Urinary bladder (tissue), 4 donors: ENCODE results near the gene GLI2. TPM values are rescaled to one million over a fixed set of nuclear protein-coding genes. Genes with fewer than 3 reads are reported as not detected.

Source experiments
- DNase-seq: peaks from one replicate; pipeline ENCODE4 v3.0.0-alpha.2; 2015; ENCODE audit errors: extremely low spot score
- H3K27ac ChIP-seq: one replicate; pipeline ENCODE4 v1.5.1; 2013; ENCODE audit warnings: low read depth, mild to moderate bottlenecking, moderate library complexity
- H3K36me3 ChIP-seq: one replicate; pipeline ENCODE4 v1.6.1; 2013; ENCODE audit warnings: mild to moderate bottlenecking, moderate library complexity; ENCODE audit not compliant: insufficient read depth
- H3K4me1 ChIP-seq: one replicate; pipeline ENCODE4 v1.6.1; 2013; ENCODE audit warnings: mild to moderate bottlenecking, moderate library complexity; ENCODE audit not compliant: insufficient read depth
- H3K4me3 ChIP-seq: one replicate; pipeline ENCODE4 v1.5.1; 2013; ENCODE audit warnings: low read depth, low read length
- WGBS: extraction: QIAGEN DNeasy Blood & Tissue Kit; methylation state at CpG from one replicate; pipeline ENCODE4 v1.1.7; 2013; 5-methylcytosine and 5-hydroxymethylcytosine counted together
- polyA plus RNA-seq: library from polyadenylated mRNA; stranded (reverse); fragments of 200-250 nt; gene quantifications from one replicate; pipeline ENCODE4 v1.2.3, GENCODE V29; 2013
- total RNA-seq: library from RNA; depleted of rRNA; stranded (reverse); fragments of >200 nt; gene quantifications from one replicate; pipeline ENCODE4 v1.2.3, GENCODE V29; 2014
- donor health status: healthy with polysubstance abuse.
- donor health status: healthy.

The GLI2 gene
- total and polyA plus RNA-seq, 2 donors, result 5.9 to 11.3 TPM

GRCh38 chr2:120761911-120762310, 26.2 kb downstream of the GLI2 start:
- Histone ChIP-seq H3K4me3 (no peak overlapping the region), H3K27ac (no peak overlapping the region), H3K4me1 (no peaks in the 10 kb centered on the region), H3K36me3 (no peaks in the 10 kb centered on the region)
- no peak for DNase-seq
- WGBS, result 95% methylated on average over 5 of the region's 5 CpGs

GRCh38 chr2:120762341-120763061, 26.8 kb downstream of the GLI2 start:
- Histone ChIP-seq H3K36me3 (no peaks in the 10 kb centered on the region), H3K27ac (no peak overlapping the region), H3K4me1 (no peaks in the 10 kb centered on the region), H3K4me3 (no peak overlapping the region)
- DNase-seq, result no peak
- WGBS, result 95% methylated on average over 15 of the region's 15 CpGs

DNA sequence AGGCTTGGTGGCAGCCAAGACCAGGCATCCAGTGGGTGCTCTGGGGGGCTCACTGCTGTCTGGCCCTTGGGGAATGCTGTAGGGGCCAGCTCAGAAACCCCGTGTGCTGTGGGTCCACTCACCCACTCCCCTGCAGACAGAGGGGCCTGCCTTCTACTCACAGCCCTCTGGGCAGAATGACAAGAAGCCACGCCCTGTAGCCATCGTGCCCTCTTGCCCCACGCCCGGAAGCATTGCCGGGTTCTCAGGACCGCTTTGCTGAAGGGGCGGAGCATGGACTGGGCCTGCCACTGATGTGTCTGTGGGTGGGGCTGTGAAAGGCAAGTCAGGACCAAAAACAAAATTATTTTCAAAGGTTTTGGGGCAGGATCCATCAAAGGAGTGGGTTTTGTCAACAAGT, 27.8 kb downstream of the GLI2 start:
- H3K4me1 ChIP-seq, result no peaks in the 10 kb centered on the region

GRCh38 chr2:120763931-120764330, 28.3 kb downstream of the GLI2 start:
- no peaks in the 10 kb centered on the region for H3K36me3 ChIP-seq

More for the DNA sequence above, 27.8 kb downstream of the GLI2 start:
- Histone ChIP-seq H3K36me3 (no peaks in the 10 kb centered on the region), H3K27ac (no peak overlapping the region), H3K4me3 (no peak overlapping the region)
- no peak for DNase-seq
- WGBS, result 70% methylated on average over 8 of the region's 8 CpGs

GRCh38 chr2:120764492-120764891, 28.8 kb downstream of the GLI2 start:
- no peak for DNase-seq
- 74% methylated on average over 6 of the region's 6 CpGs for WGBS
- Histone ChIP-seq H3K27ac (no peak overlapping the region), H3K4me3 (no peak overlapping the region), H3K4me1 (no peaks in the 10 kb centered on the region), H3K36me3 (no peaks in the 10 kb centered on the region)

More at GRCh38 chr2:120763931-120764330, 28.3 kb downstream of the GLI2 start:
- 90% methylated on average over 10 of the region's 10 CpGs for WGBS
- no peak for DNase-seq
- no peaks in the 10 kb centered on the region for H3K4me1 ChIP-seq
- no peak overlapping the region for H3K27ac ChIP-seq
- H3K4me3 ChIP-seq, result no peak overlapping the region

DNA sequence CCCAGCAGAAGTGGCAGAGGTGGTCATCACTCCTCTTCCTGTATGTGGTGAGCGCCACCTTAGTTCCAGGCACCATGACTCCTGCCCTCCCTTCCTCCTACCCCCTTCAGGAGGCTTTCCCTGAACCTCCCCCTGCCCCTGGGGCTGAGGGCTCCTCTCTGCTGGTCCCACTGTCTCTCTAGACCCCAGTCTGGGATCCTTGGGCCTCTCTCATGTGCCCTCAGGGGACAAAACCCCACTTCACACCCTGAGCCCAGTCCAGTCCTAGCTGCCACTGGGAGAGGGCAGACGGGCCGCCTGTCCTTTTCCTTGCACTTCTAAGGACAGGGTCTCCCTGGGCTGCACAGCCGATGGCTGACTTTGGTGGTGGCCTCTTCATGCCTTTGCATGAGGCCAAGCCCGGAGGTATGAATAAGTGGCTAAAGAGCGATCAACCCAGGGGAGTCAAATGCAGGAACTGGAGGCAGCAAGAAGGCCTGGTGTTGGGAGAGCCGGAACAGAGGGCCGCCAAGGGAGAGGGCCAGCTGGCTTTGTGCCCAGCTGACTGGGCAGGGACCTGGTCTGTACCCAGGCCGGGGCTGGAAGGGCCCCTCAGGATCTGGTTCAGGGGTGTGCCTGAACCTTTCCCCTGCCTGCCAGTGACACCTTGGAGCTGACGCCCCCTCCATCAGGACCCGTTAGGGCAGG, 29.5 kb downstream of the GLI2 start:
- Histone ChIP-seq H3K4me1 (no peaks in the 10 kb centered on the region), H3K4me3 (no peak overlapping the region), H3K27ac (no peak overlapping the region), H3K36me3 (no peaks in the 10 kb centered on the region)
- WGBS, result 51% methylated on average over 11 of the region's 11 CpGs
- DNase-seq, result no peak

GRCh38 chr2:120765678-120766469, 30.2 kb downstream of the GLI2 start:
- Histone ChIP-seq H3K36me3 (no peaks in the 10 kb centered on the region), H3K4me1 (no peaks in the 10 kb centered on the region), H3K27ac (peak overlapping the region; percentile 42), H3K4me3 (no peak overlapping the region)
- peak; percentile 75 for DNase-seq
- 24% methylated on average over 27 of the region's 27 CpGs for whole genome bisulfite sequencing

GRCh38 chr2:120766470-120767351, 31.0 kb downstream of the GLI2 start:
- Histone ChIP-seq H3K4me1 (no peaks in the 10 kb centered on the region), H3K36me3 (no peaks in the 10 kb centered on the region), H3K27ac (peak overlapping the region; percentile 42), H3K4me3 (no peak overlapping the region)
- no peak for DNase-seq
- WGBS, result 83% methylated on average over 14 of the region's 14 CpGs

DNA sequence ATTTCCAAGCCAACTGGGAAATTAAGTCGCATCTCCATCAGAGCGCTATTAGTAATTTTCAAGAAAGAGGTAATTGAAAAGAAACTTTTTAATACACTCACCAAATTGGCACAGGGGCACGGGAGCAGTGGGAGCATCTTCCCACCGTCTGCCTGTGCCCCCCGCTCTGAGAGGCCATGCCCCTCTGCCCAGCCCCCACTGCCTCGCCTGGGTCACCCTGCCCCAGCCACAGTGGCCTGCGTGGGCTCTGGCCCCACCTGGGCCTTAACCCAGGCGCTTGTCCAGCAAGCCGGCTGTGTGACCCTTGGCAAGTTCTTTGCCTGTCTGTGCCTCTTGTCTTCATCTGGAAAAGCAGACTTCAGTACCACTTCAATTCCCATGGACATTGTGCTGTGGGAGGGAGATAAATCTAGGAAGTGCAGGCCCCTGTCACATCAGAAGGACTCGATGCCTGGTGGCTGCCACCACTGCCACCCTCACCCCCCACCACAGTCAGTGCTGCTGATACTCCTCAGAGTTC, 31.9 kb downstream of the GLI2 start:
- DNase-seq, result no peak
- Histone ChIP-seq H3K27ac (no peak overlapping the region), H3K4me3 (no peak overlapping the region), H3K36me3 (no peaks in the 10 kb centered on the region), H3K4me1 (no peaks in the 10 kb centered on the region)
- WGBS, result 87% methylated on average over 10 of the region's 10 CpGs

DNA sequence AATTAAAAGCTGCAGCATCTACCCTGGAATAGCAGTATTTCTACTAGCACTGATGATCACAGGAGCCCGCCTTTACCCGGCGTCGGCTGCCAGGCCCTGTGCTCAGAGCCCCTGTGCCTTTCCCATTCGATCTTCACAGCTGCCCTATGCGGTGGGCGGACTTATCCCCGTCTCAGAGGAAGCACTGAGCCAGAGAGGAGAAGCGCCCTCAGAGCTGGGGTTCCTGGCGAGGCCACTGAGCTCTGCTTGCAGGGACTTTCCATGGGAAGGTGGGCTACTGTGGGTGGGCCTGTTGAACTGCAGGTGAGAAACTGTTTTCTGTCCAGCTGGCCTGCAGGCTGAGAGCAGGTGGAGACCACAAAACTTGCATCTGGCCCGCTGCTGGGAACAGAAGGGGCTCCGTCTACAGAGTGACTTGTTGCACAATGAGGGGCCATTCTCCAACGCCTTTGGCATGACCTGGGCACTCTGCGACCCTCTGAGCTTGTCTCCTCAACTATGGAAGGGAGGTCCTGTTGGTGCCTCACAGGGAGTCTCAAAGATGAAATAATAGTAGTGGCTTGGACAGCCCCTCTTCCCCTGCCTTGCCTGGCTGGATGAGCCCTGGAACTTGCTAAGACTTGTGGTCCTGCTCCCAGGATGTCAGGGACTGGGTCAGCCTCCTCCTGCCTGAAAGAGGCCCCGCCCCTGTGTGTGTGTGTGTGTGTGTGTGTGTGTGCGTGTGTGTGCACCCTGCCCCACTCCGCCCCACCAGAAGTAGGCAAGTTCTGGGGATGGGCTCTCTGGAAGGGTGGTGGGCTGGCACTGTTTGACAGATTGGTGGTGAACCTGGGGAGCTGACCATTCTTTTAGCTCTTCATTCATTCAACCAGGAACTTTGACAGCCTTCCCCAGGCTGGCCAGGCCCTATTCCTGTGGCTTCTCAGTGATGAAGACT, 32.7 kb downstream of the GLI2 start:
- Histone ChIP-seq H3K27ac (no peak overlapping the region), H3K4me1 (no peaks in the 10 kb centered on the region), H3K36me3 (no peaks in the 10 kb centered on the region), H3K4me3 (no peak overlapping the region)
- no peak for DNase-seq
- WGBS, result 83% methylated on average over 17 of the region's 17 CpGs

DNA sequence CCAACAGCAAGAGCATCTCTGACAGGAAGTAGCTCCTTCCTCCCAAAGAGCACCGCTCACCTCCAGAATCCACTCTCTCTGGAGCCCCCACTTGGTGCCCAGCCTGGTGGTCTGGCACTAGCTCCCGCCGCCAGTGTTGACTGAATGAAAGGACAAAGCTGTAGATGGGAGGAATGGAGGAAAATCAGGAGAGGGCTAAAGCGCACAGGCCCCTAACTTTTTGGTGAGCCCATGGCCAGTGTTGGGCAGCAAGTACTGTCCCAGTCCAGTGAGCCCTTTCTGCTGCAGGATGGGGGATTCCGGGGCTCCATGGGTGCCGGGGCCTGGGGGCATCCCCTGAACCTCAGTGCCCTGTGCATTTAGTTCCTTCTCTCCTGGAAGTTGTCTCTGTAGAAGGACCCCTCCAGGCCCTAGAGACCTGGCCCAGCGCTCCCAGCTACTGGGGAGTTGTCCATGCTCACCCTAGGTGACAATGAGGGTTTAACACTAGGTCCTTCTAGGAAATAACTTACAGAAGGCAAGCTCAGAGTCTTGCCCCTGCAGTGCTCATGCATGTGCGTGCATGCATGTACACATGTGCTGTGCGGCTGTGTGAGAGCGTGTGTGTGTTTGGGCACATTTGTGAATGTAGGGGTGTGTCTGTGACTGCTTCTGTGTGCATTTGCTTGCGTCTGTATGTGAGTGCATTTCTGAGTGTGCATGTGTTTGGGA, 33.6 kb downstream of the GLI2 start:
- no peaks in the 10 kb centered on the region for H3K4me1 ChIP-seq
- WGBS, result 95% methylated on average over 11 of the region's 11 CpGs
- no peaks in the 10 kb centered on the region for H3K36me3 ChIP-seq
- no peak overlapping the region for H3K27ac ChIP-seq
- no peak for DNase-seq
- H3K4me3 ChIP-seq, result no peak overlapping the region

GRCh38 chr2:120769787-120770120, 34.1 kb downstream of the GLI2 start:
- Histone ChIP-seq H3K4me1 (no peaks in the 10 kb centered on the region), H3K4me3 (no peak overlapping the region), H3K27ac (no peak overlapping the region), H3K36me3 (no peaks in the 10 kb centered on the region)
- DNase-seq, result no peak
- WGBS, result 90% methylated on average over 2 of the region's 2 CpGs
